NCI-H510A (cell line): ENCODE results near the gene ANKK1.

Experiments
- DNase-seq: peaks from one replicate; lab custom pipeline; 2025; lab: John Stamatoyannopoulos, UW

The ANKK1 gene

GRCh38 chr11:113410414-113411135 lies 23.0 kb downstream of the ANKK1 start:
- no peak for DNase-seq

GRCh38 chr11:113411536-113411935 lies 24.0 kb downstream of the ANKK1 start:
- DNase-seq, result no peak

- no peak for DNase-seq
Measured at GRCh38 chr11:113412675-113413074, 25.1 kb downstream of the ANKK1 start.

- DNase-seq, result no peak
Measured at GRCh38 chr11:113415343-113415742, 27.8 kb downstream of the ANKK1 start.

DNA sequence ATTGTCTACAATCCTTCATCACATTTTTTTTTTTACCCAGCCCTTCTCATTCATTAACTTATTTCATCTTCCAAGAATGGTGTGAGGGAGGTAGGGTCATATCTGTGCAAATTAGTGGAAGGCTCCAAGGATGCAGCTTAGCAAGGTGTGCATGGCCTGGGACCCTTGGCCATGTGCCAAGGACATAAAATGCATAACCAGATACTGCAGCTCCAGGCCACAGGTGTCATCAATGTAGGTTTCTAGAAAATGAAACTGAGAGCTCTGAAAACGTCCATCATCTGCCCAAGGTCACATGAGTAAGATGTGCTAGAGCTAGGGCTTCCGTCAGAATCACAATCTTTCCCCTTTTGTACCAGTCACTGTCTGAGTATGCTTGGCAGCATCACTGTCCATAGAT lies 29.8 kb downstream of the ANKK1 start:
- no peak for DNase-seq

GRCh38 chr11:113419454-113420003 lies 31.9 kb downstream of the ANKK1 start:
- DNase-seq, result no peak

GRCh38 chr11:113420808-113421207 lies 33.2 kb downstream of the ANKK1 start:
- no peak for DNase-seq

DNA sequence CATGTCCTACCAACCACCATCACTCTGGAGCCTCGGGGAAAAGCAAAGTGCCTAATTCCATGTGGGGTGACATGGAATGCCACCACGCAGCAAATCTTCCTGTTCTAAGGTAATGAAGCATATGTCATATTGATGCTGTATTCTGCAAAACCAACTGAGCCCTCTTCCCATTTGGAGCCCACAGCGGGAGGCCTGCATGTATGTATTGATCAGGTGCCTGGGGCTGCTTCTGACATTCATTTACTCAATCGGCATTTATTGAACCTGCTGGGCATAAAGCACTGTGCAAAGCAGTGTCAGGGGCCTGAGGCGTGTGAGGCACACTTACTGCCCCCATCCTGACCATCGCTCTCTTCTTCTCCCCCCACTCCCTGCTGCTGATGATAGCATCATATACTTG lies 39.1 kb downstream of the ANKK1 start:
- no peak for DNase-seq

DNA sequence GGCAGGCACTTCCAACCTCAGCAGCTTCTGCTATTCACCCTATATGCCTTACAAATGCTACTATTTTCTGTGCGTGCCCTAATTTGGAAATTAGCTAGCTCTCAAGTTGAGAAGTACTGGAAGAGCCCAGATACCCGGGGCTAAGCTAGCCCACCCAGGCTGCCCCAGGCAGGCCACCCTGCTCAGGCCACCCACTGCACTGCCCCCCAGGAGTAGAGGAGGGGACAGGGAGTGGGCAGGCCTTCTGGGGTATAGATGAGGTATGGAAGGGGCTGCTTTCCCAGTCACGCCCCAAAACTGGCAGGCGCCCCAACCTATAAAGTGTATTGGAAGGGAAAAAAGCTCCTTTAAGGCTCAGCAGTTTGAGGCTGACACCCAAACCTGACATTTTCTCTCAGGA lies 44.2 kb downstream of the ANKK1 start:
- no peak for DNase-seq

- no peak for DNase-seq
Measured at GRCh38 chr11:113435190-113435968, 47.8 kb downstream of the ANKK1 start.

DNA sequence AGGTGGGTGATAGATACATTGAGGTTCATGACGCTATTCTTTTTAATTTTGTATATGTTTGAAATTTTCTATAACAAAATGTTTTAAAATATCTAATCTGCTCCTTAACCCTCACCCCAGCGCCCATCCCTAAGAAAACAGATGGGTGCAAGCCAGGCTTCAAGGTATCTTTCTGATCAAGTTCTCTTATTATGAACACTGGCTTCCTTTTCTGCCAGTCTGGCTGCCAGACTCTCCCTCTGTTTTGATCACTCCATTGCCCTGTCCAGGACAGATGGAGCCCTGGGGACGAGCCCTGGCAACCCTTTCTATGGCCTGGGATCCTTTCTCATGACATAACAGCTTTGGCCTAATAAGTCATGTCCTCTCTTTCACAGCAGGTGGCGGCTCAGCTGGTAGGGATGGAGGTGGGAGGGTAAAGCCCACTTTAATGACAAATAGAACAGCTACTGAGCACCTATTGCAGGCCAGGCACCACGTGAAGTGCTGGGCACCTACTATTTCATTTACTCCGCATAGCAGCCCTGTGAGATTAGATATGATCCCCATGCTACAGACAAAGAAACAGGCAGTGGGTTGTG lies 49.2 kb downstream of the ANKK1 start:
- no peak for DNase-seq

DNA sequence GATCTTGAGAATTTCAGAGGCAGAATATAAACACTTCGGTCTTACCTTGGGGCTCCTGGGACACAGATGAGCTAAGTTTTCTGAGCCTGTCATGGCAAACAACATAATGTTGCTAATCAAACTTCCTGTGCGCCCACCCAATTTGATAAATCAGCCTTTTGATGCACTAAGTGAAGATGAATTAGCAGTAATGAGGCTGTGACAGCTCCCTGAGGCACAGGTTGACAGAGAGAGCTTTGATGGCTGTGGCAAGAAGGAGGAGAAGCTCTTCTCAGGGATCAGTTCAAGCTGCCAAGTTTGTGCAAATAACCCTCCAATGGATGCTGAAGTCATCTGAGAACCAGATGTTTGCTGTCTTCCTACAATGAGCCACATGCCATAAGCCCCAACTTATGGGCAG lies 53.2 kb downstream of the ANKK1 start:
- DNase-seq, result no peak

- no peak for DNase-seq
Measured at GRCh38 chr11:113444502-113445123, 57.0 kb downstream of the ANKK1 start.

DNA sequence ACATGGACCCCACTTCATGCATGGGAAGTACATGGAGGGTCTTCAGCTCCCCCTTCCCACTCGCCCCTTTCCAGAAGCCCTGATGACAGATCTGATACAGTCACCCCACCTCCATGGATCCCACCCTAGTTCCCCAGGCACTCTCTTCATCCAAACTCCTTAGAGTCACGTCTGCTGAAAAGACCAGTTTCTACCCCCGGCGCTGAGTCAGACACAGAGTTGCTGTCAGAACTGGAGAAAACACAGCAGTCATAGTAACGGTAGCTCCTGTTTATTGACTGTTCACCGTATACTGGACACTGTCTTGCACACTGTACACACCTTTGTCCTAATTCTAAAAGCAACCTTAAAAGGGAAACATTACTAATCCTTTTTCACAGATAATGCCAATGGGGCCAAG lies 58.5 kb downstream of the ANKK1 start:
- no peak for DNase-seq

DNA sequence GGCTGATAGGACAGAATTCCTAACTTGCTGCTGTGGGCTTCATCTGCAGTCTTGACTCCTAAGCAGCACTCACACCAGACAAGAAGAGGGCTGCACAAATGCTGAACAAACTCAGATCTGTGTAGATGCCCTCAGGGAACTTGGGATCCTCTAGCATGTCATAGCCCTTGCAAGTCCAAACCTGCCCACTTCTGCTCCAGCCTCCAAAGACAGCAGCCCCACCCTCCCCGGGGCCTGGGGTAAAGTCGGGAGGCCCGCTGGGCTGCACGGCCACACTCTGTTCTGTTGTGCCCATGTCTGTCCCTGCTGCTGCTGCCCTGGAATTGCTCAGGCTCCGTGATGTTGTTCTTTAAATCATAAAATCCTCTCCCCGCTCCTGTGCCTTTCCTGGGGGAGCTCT lies 59.4 kb downstream of the ANKK1 start:
- DNase-seq, result no peak

GRCh38 chr11:113447621-113448315 lies 60.2 kb downstream of the ANKK1 start:
- DNase-seq, result no peak

GRCh38 chr11:113448316-113448677 lies 60.7 kb downstream of the ANKK1 start:
- no peak for DNase-seq

DNA sequence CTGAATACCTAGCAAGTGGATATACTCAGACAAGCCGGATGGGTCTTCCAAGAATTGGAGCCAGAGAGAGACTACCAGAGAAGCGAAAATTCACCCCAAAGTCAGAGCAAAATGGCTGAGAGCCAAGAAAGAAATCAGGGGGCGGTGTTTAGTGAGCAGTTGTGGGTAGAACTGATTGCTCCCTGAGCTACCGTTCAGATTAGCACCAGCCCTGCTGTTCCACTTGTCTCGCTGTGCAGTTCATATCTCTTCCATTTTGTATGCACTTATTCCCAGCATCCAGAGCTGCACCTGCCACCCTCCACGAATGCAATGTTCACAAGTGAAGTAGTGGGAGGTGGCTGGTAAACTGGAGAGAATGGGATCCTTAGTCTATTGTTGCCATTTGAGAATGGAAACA lies 62.2 kb downstream of the ANKK1 start:
- no peak for DNase-seq
